HG03432 (cell line): Measurements from ENCODE around the gene PDGFD.

Source experiments
- ATAC-seq: cut with Tn5 transposase; IDR thresholded peaks from one replicate; pipeline ENCODE4 v1.9.1; 2021; ENCODE audit warnings: mild to moderate bottlenecking, moderate library complexity; ENCODE audit not compliant: unreplicated experiment

Gene PDGFD

DNA sequence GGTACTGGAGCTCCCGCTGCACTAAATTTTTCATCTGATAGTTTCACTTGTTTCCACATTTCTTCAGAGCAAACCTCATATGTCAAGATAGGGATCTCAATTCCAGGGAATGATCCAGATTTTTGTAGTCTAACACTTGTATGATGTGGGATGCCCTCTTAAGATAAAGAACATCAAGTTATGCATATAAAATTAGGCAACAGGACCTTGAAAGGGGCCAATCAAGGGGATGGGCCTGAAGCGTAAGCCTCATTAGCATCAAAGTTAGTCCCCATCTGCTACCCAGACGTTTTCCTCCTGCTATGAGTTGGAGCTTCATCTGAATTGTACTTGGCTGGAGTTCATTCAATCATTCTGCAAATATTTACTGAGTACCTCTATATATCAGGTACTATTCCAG lies 17.5 kb downstream of the PDGFD start:
- ATAC-seq, result no peak

- no peak for ATAC-seq
Measured at GRCh38 chr11:104145062-104145461, 18.9 kb downstream of the PDGFD start.

GRCh38 chr11:104142698-104143097 lies 21.2 kb downstream of the PDGFD start:
- no peak for ATAC-seq

DNA sequence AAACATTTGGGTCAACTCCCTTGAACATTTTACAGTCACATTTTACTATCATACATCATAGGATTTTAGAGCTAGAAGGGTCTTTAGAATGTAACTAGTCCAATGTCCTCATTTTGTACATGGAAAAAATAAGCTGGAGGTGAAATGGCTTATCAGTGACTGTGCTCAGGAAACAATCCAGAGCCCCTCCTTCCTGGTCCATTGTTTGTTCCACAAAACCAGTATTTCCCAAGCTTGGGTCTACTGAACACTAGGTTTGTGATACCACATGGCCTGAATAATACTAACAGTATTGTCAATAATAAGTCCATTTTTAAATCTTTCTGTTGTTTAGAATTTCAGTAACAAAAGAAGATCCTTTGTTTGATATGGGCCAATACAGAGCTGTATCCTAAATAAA lies 27.1 kb downstream of the PDGFD start:
- no peak for ATAC-seq

DNA sequence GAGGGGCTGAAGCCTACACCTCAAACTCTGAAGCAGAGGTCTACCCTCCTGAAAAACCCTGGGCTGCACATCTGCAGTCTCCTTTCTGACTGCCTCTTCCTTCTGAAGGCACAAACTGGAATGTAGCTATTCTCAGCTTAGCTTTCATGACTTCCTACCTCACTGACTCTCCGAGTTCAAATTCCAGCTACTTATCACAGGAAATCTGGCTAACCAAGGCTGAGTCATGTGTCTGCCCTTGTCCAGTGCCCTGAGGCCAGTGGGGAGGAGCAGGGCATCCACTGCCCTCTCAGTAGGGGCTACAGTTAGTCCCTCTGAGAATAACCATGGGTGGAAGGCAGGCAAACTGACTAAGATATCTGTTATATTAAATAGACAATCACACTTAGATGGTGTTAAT lies 29.2 kb downstream of the PDGFD start:
- no peak for ATAC-seq

DNA sequence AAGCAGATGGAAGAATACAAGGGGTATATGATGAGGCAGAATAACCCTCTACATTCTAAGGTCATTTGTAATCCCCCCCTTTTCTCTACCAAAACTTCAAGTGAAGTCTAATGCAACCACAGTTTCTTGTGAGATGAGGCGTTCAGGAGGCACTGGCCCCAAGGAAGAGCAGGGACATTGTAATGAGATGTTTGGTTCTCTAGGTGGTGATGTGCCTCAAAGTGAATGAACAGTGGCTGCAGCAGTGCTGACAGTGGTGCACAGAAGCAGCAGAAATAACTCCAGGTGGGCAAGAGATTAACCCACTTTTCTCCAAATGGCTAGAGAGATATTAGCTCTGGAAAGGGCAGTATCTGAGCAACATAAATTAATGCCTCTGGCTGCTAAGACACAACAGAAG lies 33.8 kb downstream of the PDGFD start:
- ATAC-seq, result no peak

GRCh38 chr11:104129145-104129544 lies 34.8 kb downstream of the PDGFD start:
- no peak for ATAC-seq

DNA sequence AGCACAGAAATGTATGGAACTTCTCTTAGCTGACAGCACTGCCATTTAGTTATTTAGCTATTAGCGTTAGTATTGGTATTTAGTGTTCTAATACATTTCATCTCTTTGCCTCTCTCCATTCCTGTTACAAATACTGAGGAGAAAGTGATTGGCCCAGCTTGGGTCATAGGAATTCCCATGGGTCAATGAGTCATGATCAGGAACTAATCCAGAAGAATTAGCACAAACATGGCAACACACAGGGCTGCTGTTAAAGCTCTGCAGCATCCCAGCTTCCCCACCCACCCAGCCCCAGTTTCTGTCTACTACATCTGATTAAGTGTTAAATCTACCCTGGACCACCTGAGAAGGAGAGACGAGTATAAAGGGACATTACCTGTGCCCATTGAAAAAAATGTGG lies 36.1 kb downstream of the PDGFD start:
- no peak for ATAC-seq

GRCh38 chr11:104126464-104126863 lies 37.5 kb downstream of the PDGFD start:
- ATAC-seq, result no peak

GRCh38 chr11:104124979-104125378 lies 39.0 kb downstream of the PDGFD start:
- peak; percentile 87 for ATAC-seq

GRCh38 chr11:104122836-104123235 lies 41.1 kb downstream of the PDGFD start:
- ATAC-seq, result no peak

DNA sequence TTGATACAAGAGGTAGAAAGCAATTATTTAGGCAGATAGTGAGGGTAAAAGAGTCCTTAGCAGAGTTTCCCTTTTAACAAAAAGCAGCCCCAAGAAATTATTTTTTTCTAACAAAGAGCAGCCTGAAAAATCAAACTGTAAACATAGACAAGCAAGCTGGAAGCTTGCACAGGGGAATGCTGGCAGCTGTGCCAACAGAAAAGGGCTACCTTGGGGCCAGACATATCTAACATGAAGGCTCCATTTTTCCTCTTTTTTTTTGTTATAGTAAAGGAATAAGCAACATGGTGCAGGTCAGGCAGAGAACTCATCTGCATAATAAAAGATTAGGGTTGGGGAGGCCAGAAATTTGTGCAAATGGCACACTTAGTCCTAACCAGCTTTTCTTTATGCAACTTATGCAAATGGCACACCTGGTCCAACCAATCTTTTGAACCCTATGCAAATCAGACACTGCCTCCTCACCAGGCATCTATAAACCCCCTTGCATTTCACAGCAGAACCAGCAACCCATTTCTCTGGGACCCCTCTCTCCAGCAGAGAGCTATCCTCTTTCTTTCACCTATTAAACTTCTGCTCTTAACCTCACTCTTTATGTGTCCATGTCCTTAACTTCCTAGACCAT lies 41.8 kb downstream of the PDGFD start:
- no peak for ATAC-seq

DNA sequence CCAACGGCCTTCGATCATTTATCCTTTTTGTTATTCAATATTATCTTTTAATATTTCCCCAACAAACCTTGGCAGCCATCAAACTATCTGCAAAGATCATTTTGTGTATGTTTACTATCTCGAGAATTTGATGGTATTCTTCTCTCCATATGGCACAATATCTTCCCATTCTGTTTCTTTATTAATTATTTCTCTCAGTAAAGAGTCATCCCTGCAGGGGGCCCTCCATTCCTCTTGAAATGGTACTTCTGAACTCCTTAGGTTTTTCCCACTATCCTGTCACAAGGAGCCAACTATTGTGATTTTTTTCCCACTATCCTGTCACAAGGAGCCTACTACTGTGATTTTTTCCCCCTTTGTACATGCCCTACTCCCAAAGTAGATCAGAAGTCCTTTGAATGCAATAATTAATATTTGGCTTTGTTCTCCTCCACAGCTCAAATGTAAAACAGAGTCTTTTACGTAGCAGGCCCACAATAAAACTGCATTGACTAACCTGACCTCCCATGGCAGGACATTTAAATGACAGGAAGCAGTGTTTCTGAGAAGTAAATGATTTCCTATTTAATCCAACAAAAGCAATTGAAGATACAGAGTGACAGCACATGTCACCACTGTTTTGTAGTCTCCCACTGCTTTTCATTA lies 43.3 kb downstream of the PDGFD start:
- ATAC-seq, result no peak

DNA sequence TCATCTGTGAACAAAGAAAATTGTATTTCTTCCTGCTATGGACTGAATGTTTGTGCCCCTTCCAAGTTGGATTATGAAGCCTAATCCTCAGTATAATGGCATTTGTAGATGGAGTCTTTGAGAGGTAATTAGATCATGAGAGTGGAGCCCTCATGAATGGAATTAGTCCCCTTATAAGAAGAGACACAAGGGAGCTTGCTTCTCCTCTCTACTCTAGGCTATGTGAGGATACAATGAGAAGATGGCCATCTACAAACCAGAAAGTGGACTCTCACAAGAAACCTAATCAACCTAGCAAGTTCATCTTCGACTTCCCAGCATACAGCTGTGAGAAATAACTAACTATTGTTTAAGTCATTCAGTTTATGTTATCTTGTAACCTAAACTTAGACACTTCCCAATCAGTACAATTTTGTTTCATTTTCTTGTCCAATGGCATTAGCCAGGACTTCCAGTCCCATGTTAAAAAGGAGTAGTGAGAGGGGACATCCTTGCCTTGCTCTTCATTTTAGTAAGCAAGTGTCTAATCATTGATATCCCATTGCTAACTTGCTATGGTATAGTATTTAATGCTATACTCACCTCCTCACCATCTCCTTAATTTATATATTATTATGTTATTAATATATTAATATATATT lies 45.7 kb downstream of the PDGFD start:
- no peak for ATAC-seq

- no peak for ATAC-seq
Measured at GRCh38 chr11:104113541-104113940, 50.4 kb downstream of the PDGFD start.

DNA sequence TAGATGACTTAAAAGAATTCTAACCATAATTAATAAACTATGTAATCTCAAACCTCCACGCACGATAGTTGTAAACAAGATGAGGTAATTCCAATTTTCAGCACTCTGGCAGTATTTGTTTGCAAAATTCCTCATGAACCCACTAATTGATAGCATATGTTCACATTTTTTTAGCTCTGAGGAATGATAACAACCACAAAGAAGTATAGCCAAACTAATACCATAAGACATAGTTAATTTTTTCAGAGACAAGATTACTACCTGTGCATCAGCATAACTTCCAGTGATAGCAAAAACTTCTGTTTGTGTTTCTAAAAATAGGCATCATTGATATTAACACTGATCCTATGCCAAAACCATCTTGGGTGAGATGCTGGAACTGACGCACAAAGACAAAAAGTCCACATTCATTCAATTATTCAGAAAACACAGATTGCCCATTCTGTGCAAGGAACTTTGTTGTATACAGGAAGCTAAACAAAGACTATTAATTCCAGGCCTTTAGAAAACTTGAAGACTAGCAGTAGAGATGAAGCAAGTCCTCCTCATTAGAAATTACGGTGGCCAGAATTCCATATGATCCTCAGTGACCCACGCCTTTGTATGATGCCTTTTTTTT lies 57.7 kb downstream of the PDGFD start:
- no peak for ATAC-seq

DNA sequence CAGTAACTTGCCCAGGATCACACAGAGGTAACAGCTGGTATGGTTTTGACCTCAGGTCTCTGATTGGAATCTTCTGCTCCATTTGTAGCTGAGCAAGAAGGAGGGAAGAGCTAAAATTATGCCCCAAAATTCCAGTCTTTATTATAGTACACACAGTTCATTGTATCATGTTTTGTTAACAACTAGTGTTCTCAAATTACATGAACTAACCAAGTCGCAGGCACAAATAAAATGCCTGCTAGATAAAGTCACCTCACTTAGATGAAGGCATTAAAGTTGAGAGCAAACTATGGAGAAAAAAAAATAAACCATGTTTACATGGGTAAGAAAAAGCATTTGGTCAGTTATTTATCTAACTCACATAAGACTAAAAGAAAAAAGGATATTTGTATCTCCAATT lies 58.8 kb downstream of the PDGFD start:
- no peak for ATAC-seq

GRCh38 chr11:104104664-104105063 lies 59.3 kb downstream of the PDGFD start:
- ATAC-seq, result no peak

DNA sequence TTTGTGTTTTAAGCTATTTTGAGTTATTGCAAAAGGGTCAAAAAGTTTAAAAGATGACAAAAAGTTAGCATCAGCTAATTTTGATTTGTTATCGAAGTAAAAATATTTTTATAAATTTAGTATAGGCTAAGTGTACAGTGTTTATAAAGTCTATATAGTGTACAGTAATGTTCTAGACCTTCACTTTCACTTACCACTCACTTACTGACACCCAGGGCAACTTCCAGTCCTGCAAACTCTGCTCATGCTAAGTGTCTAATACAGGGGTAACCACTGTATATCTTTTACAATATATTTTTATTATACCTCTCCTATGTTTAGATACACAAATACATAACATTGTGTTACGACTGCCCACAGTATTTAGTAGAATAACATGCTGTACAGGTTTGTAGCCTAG lies 59.7 kb downstream of the PDGFD start:
- ATAC-seq, result no peak

DNA sequence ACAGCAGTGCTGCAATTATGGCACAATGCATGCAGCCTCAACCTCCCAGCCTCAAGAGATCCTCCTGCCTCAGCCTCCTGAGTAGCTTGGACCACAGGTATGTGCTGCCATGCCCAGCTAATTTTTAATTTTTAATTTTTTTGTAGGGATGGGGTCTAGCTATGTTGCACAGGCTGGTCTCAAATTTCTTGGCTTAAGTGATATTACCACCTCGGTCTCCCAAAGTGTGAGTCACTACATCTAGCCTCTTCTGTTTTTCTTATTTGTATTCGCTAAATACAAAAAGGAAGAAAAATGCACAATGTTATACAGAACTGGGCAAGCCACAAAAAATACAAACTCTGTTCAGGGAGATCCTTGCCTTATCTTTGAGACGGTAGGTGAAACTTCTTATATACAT lies 65.4 kb downstream of the PDGFD start:
- peak; percentile 6 for ATAC-seq

GRCh38 chr11:104098132-104098531 lies 65.8 kb downstream of the PDGFD start:
- peak; percentile 55 for ATAC-seq

DNA sequence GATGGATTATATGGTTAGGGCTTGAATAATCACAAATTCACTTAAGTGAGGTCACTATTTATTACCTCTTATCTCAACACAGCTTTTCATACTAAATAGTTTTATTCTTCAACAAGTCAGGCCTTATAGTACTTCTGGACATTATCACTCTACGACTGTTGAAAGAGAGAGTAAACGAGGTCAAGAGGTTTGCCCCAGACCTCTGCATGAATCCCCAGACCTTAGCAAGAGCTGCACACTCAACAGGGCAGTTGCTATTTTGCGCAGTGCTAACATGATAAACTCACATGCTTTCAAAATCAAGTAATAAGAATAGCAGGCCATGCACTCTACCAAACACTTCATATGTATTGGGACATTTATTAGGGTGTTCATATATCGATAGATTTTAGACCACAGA lies 67.0 kb downstream of the PDGFD start:
- no peak for ATAC-seq
